Epithelial cell of umbilical artery (primary cell): Measurements from ENCODE around the gene TEX36. TPM values are rescaled to one million over a fixed set of nuclear protein-coding genes. Genes with fewer than 3 reads are reported as not detected.

Experiments used
- total RNA-seq: library from RNA; depleted of rRNA; stranded (reverse); fragments of >200 nt; gene quantifications from 2 replicates; pipeline ENCODE4 v1.2.3, GENCODE V29; 2014

The TEX36 gene
- total RNA-seq, result not detected in 2 replicates

GRCh38 chr10:125683063-125683462 is at the start of gene TEX36:
Gene TEX36 (minus strand): TSS chr10:125683163. CDS start chr10:125682989, 174 bp downstream.

DNA sequence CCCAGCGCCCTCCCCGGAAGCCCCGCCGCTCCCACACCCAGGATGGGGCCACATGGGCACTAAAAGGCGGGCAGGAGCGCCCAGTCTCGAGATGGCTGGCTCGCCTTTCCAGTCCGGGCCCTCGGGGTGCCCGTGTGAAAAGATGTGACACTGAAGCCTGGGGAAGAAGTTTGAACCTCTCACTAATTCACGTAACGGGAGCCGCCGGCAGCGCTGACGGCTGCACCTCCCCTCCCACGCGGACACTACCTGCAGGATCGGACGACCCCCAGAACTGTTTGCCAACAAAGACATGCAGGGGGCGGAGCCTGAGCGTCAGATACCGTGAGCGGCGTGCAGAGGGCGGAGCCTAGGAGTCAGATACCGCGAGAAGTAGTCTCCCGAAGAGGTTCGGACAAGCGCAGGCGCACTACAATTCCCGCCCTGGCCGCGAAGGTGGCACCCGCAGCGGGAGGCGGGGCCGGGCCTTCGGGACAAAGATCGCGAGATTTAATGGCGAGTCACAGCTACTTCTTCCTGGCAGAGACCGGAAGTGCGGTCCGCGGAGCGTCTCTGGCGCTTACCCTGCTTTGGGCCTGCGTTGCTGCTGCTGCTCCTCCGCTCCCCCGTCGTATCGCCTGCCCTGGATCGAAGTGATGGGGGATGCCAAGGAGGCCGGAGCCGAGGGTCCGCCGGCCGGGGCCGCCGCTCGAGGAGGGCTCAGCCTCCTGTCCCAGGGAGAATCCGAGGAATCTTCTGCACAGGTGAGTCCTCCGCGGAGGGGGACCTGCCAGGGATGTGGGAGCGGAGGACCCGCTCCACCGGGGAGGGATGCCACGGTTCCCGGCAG is 36.4 kb upstream of the TEX36 start, which contains the start of gene EDRF1:
EDRF1 (plus strand) TSS at position 537 of the 829 bp plus-strand sequence; CDS start at position 636, 99 bp downstream.

Other genes with a start within 250 kb of the TEX36 start
- 13.6 and 21.7 TPM in 2 replicates for gene EDRF1, start 36.5 kb upstream of the TEX36 start, total RNA-seq
- gene MMP21, start 92.7 kb upstream of the TEX36 start, total RNA-seq, result under 0.01 TPM in 1 of 2 replicates, not detected in the other
- gene UROS, start 140.1 kb upstream of the TEX36 start, total RNA-seq, result 56.2 and 56.8 TPM in 2 replicates
- 69.5 and 98.6 TPM in 2 replicates for gene BCCIP, start 140.4 kb upstream of the TEX36 start, total RNA-seq
- gene DHX32, start 198.1 kb upstream of the TEX36 start, total RNA-seq, result 43.9 and 44.1 TPM in 2 replicates
- 1.1 and 1.6 TPM in 2 replicates for gene FANK1, start 213.4 kb upstream of the TEX36 start, total RNA-seq